ENCODE results near the gene SIRT1.
"Not testable (repeated sequence)": the region's sequence is repeated elsewhere in the genome, so short reads cannot be mapped to it uniquely, and the experiment has no call there.

Gene SIRT1

GRCh38 chr10:67884313-67884841 is at the start of gene SIRT1:
TSS of gene SIRT1 (plus strand) at chr10:67884656. CDS start at chr10:67884722, 66 bp downstream.
- Histone ChIP-seq H2AFZ (ENCODE audit: low read length, unreplicated experiment) (peak within 1 kb of the TSS; percentile 96), H3K36me3 (ENCODE audit: insufficient read depth, low read length) (peaks cover 19% of the 10 kb centered on the region), H3K4me1 (ENCODE audit: control insufficient read depth, insufficient read depth, low read length, unreplicated experiment) (peaks cover 7% of the 10 kb centered on the region), H3K27ac (ENCODE audit: low read depth, low read length) (peak within 1 kb of the TSS; percentile 87), H3K4me3 (ENCODE audit: low read depth, low read length) (peak within 1 kb of the TSS; percentile 92), H3K27me3 (ENCODE audit: insufficient read depth, low read length) (no peaks in the 10 kb centered on the region), H3K79me2 (ENCODE audit: control insufficient read depth, insufficient read depth, low read length, unreplicated experiment) (peaks cover 36% of the 10 kb centered on the region)

DNA sequence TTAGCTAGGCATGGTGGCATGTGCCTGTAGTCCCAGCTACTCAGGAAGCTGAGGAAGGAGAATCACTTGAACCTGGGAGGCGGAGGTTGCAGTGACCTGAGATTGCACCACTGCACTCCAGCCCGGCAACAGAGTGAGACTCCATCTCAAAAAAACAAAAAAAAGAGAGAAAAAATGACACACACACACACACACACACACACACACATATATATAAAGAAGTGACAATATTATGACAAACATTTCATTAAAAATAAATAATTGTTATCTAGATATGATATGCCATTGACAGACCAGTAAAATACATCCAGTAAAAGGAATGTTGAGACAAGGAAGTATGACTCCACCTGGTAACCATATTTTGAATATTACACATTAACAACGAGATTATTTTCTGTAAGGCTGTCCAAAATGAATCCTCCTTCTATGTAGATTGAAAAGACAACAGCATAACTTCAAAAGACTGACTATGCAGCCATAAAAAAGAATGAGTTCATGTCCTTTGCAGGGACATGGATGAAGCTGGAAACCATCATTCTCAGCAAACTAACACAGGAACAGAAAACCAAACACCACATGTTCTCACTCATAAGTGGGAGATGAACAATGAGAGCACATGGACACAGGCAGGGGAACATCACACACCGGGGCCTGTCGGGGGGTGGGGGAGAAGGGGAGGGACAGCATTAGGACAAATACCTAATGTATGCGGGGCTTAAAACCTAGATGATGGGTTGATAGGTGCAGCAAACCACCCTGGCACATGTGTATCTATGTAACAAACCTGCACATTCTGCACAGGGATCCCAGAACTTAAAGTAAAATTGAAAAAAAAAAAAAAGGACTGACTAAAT is 48.7 kb upstream of the SIRT1 start:
- not testable (repeated sequence) for H3K36me3 ChIP-seq (ENCODE audit: insufficient read depth, low read length); H3K79me2 ChIP-seq (ENCODE audit: control insufficient read depth, insufficient read depth, low read length, unreplicated experiment); H3K27ac ChIP-seq (ENCODE audit: low read depth, low read length); H3K27me3 ChIP-seq (ENCODE audit: insufficient read depth, low read length)
- H2AFZ ChIP-seq (ENCODE audit: low read length, unreplicated experiment) = peak overlapping the region; percentile 76
- peak overlapping the region; percentile 26; the same call in 1 of the 2 replicates for H3K4me3 ChIP-seq (ENCODE audit: low read depth, low read length)
- peaks cover 10% of the 10 kb centered on the region for H3K4me1 ChIP-seq (ENCODE audit: control insufficient read depth, insufficient read depth, low read length, unreplicated experiment)

DNA sequence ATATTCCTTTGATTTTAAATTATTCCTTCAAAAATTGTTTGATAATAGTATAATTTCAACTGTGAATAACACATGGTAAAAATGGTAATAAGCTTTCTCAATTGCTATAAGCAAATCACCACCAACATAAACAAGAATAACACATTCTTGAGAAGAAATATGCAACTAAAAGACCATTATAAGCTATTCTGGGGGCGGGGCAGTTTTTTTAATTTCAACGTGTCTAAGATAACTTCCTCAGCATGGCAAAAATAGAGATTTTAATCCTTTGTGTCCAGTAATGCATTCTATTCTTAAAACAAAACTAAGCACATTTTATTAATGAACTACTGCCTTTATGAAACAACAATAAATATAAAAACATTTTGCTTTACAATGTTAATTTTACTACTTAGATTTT is 48.0 kb upstream of the SIRT1 start:
- Histone ChIP-seq H3K36me3 (ENCODE audit: insufficient read depth, low read length) (no peaks in the 10 kb centered on the region), H3K27ac (ENCODE audit: low read depth, low read length) (no peak overlapping the region), H3K27me3 (ENCODE audit: insufficient read depth, low read length) (no peaks in the 10 kb centered on the region), H2AFZ (ENCODE audit: low read length, unreplicated experiment) (no peak overlapping the region), H3K79me2 (ENCODE audit: control insufficient read depth, insufficient read depth, low read length, unreplicated experiment) (no peaks in the 10 kb centered on the region), H3K4me1 (ENCODE audit: control insufficient read depth, insufficient read depth, low read length, unreplicated experiment) (peaks cover 10% of the 10 kb centered on the region), H3K4me3 (ENCODE audit: low read depth, low read length) (peak overlapping the region; percentile 26)

- H3K4me3 ChIP-seq (ENCODE audit: low read depth, low read length) = peak overlapping the region; percentile 73
- H3K27ac ChIP-seq (ENCODE audit: low read depth, low read length) = no peak overlapping the region
- H2AFZ ChIP-seq (ENCODE audit: low read length, unreplicated experiment) = peak overlapping the region; percentile 42
- H3K27me3 ChIP-seq (ENCODE audit: insufficient read depth, low read length) = no peaks in the 10 kb centered on the region
- no peaks in the 10 kb centered on the region for H3K79me2 ChIP-seq (ENCODE audit: control insufficient read depth, insufficient read depth, low read length, unreplicated experiment)
- H3K4me1 ChIP-seq (ENCODE audit: control insufficient read depth, insufficient read depth, low read length, unreplicated experiment) = peaks cover 10% of the 10 kb centered on the region
- H3K36me3 ChIP-seq (ENCODE audit: insufficient read depth, low read length) = no peaks in the 10 kb centered on the region
Measured at GRCh38 chr10:67836972-67837371, 47.5 kb upstream of the SIRT1 start.

GRCh38 chr10:67837541-67838314 is 46.7 kb upstream of the SIRT1 start, which contains the start of gene DNAJC12:
TSS of gene DNAJC12 (minus strand) at chr10:67838188. CDS start at chr10:67838011, 177 bp downstream.
- peak within 1 kb of the TSS; percentile 63 for H3K27ac ChIP-seq (ENCODE audit: low read depth, low read length)
- no peaks in the 10 kb centered on the region for H3K27me3 ChIP-seq (ENCODE audit: insufficient read depth, low read length)
- no peaks in the 10 kb centered on the region for H3K79me2 ChIP-seq (ENCODE audit: control insufficient read depth, insufficient read depth, low read length, unreplicated experiment)
- H3K4me3 ChIP-seq (ENCODE audit: low read depth, low read length) = peak within 1 kb of the TSS; percentile 73
- peak within 1 kb of the TSS; percentile 77 for H2AFZ ChIP-seq (ENCODE audit: low read length, unreplicated experiment)
- H3K36me3 ChIP-seq (ENCODE audit: insufficient read depth, low read length) = no peaks in the 10 kb centered on the region
- peaks cover 10% of the 10 kb centered on the region for H3K4me1 ChIP-seq (ENCODE audit: control insufficient read depth, insufficient read depth, low read length, unreplicated experiment)

- not testable (repeated sequence) for H3K27ac ChIP-seq (ENCODE audit: low read depth, low read length); H3K27me3 ChIP-seq (ENCODE audit: insufficient read depth, low read length); H3K4me3 ChIP-seq (ENCODE audit: low read depth, low read length); H2AFZ ChIP-seq (ENCODE audit: low read length, unreplicated experiment); H3K79me2 ChIP-seq (ENCODE audit: control insufficient read depth, insufficient read depth, low read length, unreplicated experiment); H3K36me3 ChIP-seq (ENCODE audit: insufficient read depth, low read length)
- peaks cover 10% of the 10 kb centered on the region for H3K4me1 ChIP-seq (ENCODE audit: control insufficient read depth, insufficient read depth, low read length, unreplicated experiment)
Measured at GRCh38 chr10:67839511-67839910, 44.9 kb upstream of the SIRT1 start.

GRCh38 chr10:67839951-67840350 is 44.5 kb upstream of the SIRT1 start:
- no peak overlapping the region for H3K4me3 ChIP-seq (ENCODE audit: low read depth, low read length)
- no peaks in the 10 kb centered on the region for H3K36me3 ChIP-seq (ENCODE audit: insufficient read depth, low read length)
- no peaks in the 10 kb centered on the region for H3K79me2 ChIP-seq (ENCODE audit: control insufficient read depth, insufficient read depth, low read length, unreplicated experiment)
- no peak overlapping the region for H2AFZ ChIP-seq (ENCODE audit: low read length, unreplicated experiment)
- H3K27ac ChIP-seq (ENCODE audit: low read depth, low read length) = no peak overlapping the region
- H3K4me1 ChIP-seq (ENCODE audit: control insufficient read depth, insufficient read depth, low read length, unreplicated experiment) = peaks cover 10% of the 10 kb centered on the region
- no peaks in the 10 kb centered on the region for H3K27me3 ChIP-seq (ENCODE audit: insufficient read depth, low read length)

DNA sequence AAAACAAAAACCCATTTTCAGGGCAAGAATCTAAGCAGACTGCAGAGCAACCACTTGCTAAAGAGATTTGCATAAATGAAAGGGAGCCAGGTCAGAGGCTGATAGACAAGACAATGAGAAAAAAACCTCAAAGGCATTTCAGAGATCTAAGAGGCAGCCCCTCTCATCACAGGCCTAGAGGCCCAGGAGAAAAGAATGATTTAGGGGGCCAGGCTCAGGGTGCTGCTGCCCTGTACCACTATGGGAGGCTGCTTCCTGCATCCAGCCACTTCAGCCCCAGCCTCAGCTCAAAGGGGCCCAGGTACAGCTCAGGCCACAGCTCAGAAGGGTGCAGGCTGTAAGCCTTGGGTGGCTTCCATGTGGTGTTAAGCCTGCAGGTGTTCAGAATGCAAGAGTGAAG is 42.7 kb upstream of the SIRT1 start:
- Histone ChIP-seq H3K27ac (ENCODE audit: low read depth, low read length) (no peak overlapping the region), H3K4me3 (ENCODE audit: low read depth, low read length) (no peak overlapping the region), H3K36me3 (ENCODE audit: insufficient read depth, low read length) (no peaks in the 10 kb centered on the region), H3K79me2 (ENCODE audit: control insufficient read depth, insufficient read depth, low read length, unreplicated experiment) (no peaks in the 10 kb centered on the region), H3K27me3 (ENCODE audit: insufficient read depth, low read length) (no peaks in the 10 kb centered on the region), H3K4me1 (ENCODE audit: control insufficient read depth, insufficient read depth, low read length, unreplicated experiment) (no peaks in the 10 kb centered on the region), H2AFZ (ENCODE audit: low read length, unreplicated experiment) (no peak overlapping the region)

GRCh38 chr10:67843284-67843683 is 41.2 kb upstream of the SIRT1 start:
- no peaks in the 10 kb centered on the region for H3K79me2 ChIP-seq (ENCODE audit: control insufficient read depth, insufficient read depth, low read length, unreplicated experiment)
- no peaks in the 10 kb centered on the region for H3K27me3 ChIP-seq (ENCODE audit: insufficient read depth, low read length)
- H3K4me3 ChIP-seq (ENCODE audit: low read depth, low read length) = no peak overlapping the region
- no peak overlapping the region for H2AFZ ChIP-seq (ENCODE audit: low read length, unreplicated experiment)
- no peak overlapping the region for H3K27ac ChIP-seq (ENCODE audit: low read depth, low read length)
- H3K4me1 ChIP-seq (ENCODE audit: control insufficient read depth, insufficient read depth, low read length, unreplicated experiment) = no peaks in the 10 kb centered on the region
- no peaks in the 10 kb centered on the region for H3K36me3 ChIP-seq (ENCODE audit: insufficient read depth, low read length)

DNA sequence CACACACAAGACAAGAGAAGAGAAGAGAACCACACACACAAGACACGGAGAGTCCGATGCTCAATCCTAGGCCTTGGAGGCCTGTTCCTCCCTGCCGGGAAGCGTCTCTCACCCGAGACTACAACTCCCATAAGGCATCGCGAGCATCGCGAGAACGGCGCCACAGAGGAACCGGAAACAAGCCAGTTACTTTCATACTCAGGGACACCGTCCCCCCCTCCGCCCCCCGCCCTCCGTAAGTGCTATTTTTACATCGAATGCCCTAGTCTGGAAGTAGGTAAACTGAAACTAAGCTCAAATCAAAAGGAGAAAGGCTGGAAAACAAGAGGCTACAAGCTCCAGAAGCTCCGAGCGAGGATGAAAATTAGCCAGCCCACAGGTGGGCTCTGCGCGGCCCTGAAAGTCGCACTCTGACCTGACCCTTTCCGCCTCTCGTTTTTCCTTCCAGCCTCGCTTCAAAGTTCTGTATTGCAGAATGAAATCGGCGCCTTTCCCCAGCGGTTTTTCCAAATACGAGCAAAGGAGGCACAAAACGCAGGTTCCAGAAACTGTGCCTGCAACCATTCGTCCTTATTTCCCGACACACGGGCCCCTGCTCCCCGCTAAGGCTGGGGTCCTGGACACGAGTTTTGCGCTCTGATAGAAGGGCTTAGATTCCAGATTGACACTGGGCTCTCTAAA is 35.0 kb upstream of the SIRT1 start:
- Histone ChIP-seq H3K27ac (ENCODE audit: low read depth, low read length) (peak overlapping the region; percentile 68), H3K4me1 (ENCODE audit: control insufficient read depth, insufficient read depth, low read length, unreplicated experiment) (no peaks in the 10 kb centered on the region), H3K4me3 (ENCODE audit: low read depth, low read length) (peak overlapping the region; percentile 88), H2AFZ (ENCODE audit: low read length, unreplicated experiment) (peak overlapping the region; percentile 93), H3K36me3 (ENCODE audit: insufficient read depth, low read length) (no peaks in the 10 kb centered on the region), H3K27me3 (ENCODE audit: insufficient read depth, low read length) (no peaks in the 10 kb centered on the region), H3K79me2 (ENCODE audit: control insufficient read depth, insufficient read depth, low read length, unreplicated experiment) (peaks cover 3% of the 10 kb centered on the region)
